DOHH2 (cell line): ENCODE data around the gene CUL3.

Experiments
- CTCF ChIP-seq: fragments of 200-600 bp; sonication (generic); IDR thresholded peaks from one replicate; pipeline ENCODE4 v1.5.1; 2014; ENCODE audit warnings: antibody characterized with exemption, mild to moderate bottlenecking, low read depth, low read length; ENCODE audit not compliant: poor library complexity, severe bottlenecking
- EZH2phosphoT487 ChIP-seq: fragments of 200-600 bp; sonication (generic); IDR thresholded peaks from 2 replicates; pipeline ENCODE4 v1.6.1; 2017; ENCODE audit warnings: borderline replicate concordance, mild to moderate bottlenecking, antibody characterized with exemption, low read length, moderate library complexity, mixed read lengths

- TF ChIP-seq CTCF (no peak), EZH2phosphoT487 (no peak)
These were observed 45.7 kb upstream of the CUL3 start for GRCh38 chr2:224630659-224631550.
